Stimulated activated naive CD8-positive, alpha-beta T cell treated with anti-CD3 and anti-CD28 coated beads, Interleukin-15, Interleukin-2, amounts not matched to agents 100 U/mL and 50 U/mL, for 24 hours (primary cell): Measurements from ENCODE around the gene PIGC.

ENCODE experiments used
- ATAC-seq: fragments of 150-1000 bp; cut with Tn5 transposase; one replicate; pipeline ENCODE4 v1.10.0; 2021
- DNase-seq: peaks from one replicate; pipeline ENCODE4 v3.0.0; 2021

Gene PIGC

GRCh38 chr1:172398970-172399755 lies 44.7 kb downstream of the PIGC start:
- ATAC-seq (no peak), DNase-seq (no peak)

- ATAC-seq (no peak), DNase-seq (no peak)
Observed at GRCh38 chr1:172398193-172398592, 45.7 kb downstream of the PIGC start.

GRCh38 chr1:172397633-172398032 lies 46.2 kb downstream of the PIGC start:
- DNase-seq (no peak), ATAC-seq (no peak)

- no peak for DNase-seq
- peak; percentile 62 for ATAC-seq
Observed at GRCh38 chr1:172397221-172397620, 46.6 kb downstream of the PIGC start.

GRCh38 chr1:172395576-172395975 lies 48.3 kb downstream of the PIGC start:
- ATAC-seq (no peak), DNase-seq (no peak)

- DNase-seq (no peak), ATAC-seq (no peak)
Observed at GRCh38 chr1:172394811-172395210, 49.1 kb downstream of the PIGC start.

GRCh38 chr1:172394141-172394751 lies 49.6 kb downstream of the PIGC start:
- DNase-seq (peak; percentile 58), ATAC-seq (peak; percentile 92)

- DNase-seq (no peak), ATAC-seq (peak; percentile 38)
Observed at GRCh38 chr1:172393354-172393753, 50.5 kb downstream of the PIGC start.

- DNase-seq (no peak), ATAC-seq (no peak)
Observed at GRCh38 chr1:172391976-172392375, 51.9 kb downstream of the PIGC start.
